Esophagus muscularis mucosa (tissue), 4 donors: Measurements from ENCODE around the gene ROBO2. TPM values are rescaled to one million over a fixed set of nuclear protein-coding genes. Genes with fewer than 3 reads are reported as not detected.

Experiments
- DNase-seq: peaks from one replicate; pipeline ENCODE4 v3.0.0-alpha.2; 2017; ENCODE audit errors: extremely low spot score
- H3K27ac ChIP-seq, 4 donors: fragments of 200-600 bp; sonication (generic); replicated peaks in 1 of 4; 1 replicate in 3 of 4; 2 replicates in 1 of 4; pipeline ENCODE4 v1.5.1; 2016 to 2019; ENCODE audit warnings: mild to moderate bottlenecking in 1 of 4
- H3K27me3 ChIP-seq, 4 donors: fragments of 200-600 bp; sonication (generic); one replicate each; pipeline versions ENCODE4 v1.5.1 to v1.6.0; 2016 to 2019
- H3K36me3 ChIP-seq, 4 donors: fragments of 200-600 bp; sonication (generic); one replicate each; pipeline ENCODE4 v1.5.1; 2016 to 2019
- H3K4me1 ChIP-seq, 4 donors: fragments of 200-600 bp; sonication (generic); one replicate each; pipeline ENCODE4 v1.5.1; 2016 to 2019
- H3K4me3 ChIP-seq, 4 donors: fragments of 200-600 bp; sonication (generic); 1 replicate in 2 of 4; 2 replicates in 2 of 4; pipeline ENCODE4 v1.5.1; 2016 to 2019; ENCODE audit warnings: mild to moderate bottlenecking in 4 of 4, moderate library complexity in 1 of 4
- H3K9me3 ChIP-seq, 4 donors: fragments of 200-600 bp; sonication (generic); 1 replicate in 3 of 4; 2 replicates in 1 of 4; pipeline ENCODE4 v1.5.1; 2016 to 2019
- CTCF ChIP-seq, 3 experiments: fragments of 200-600 bp in 2 of 3; fragments of 450-650 bp in 1 of 3; sonication (generic) in 2 of 3; IDR thresholded peaks; one replicate each; pipeline ENCODE4 v1.5.1; 2017 to 2019; ENCODE audit warnings: antibody characterized with exemption in 3 of 3, mild to moderate bottlenecking in 2 of 3, moderate library complexity in 1 of 3
- EP300 ChIP-seq: sonication (generic); formaldehyde crosslinking; IDR thresholded peaks from one replicate; pipeline ENCODE4 v1.6.1; 2017; ENCODE audit warnings: antibody characterized with exemption
- POLR2A ChIP-seq: fragments of 450-650 bp; IDR thresholded peaks from one replicate; pipeline ENCODE4 v1.6.1; 2017; ENCODE audit warnings: antibody characterized with exemption, moderate library complexity, mild to moderate bottlenecking, low read depth
- POLR2AphosphoS5 ChIP-seq, 2 donors: sonication (generic); formaldehyde crosslinking; IDR thresholded peaks; one replicate each; pipeline ENCODE4 v1.6.1; 2017; ENCODE audit warnings: antibody characterized with exemption in 2 of 2
- WGBS: methylation state at CpG from one replicate; pipeline ENCODE4 v1.1.5; 2018; 5-methylcytosine and 5-hydroxymethylcytosine counted together
- intact Hi-C: fragments of 100-400 bp; cut with DNase I; formaldehyde crosslinking; loops from one replicate; pipeline ENCODE4 v1.15.1; 2023
- total RNA-seq, 4 donors: library from RNA; depleted of rRNA; stranded (reverse); fragments of >200 nt; gene quantifications; one replicate each; pipeline versions ENCODE4 v1.1.0 to v1.2.1, GENCODE V29; 2016

The ROBO2 gene
- total RNA-seq, 4 donors from 2014 or later, result 0.83 to 2.1 (median 1.3) TPM

GRCh38 chr3:77342027-77342426, 302.1 kb downstream of the ROBO2 start:
- H3K27ac ChIP-seq, result no peak overlapping the region
- no peaks in the 10 kb centered on the region for H3K4me1 ChIP-seq
- intact Hi-C loops, result no loop called here
- H3K36me3 ChIP-seq, result no peaks in the 10 kb centered on the region
- no peaks in the 10 kb centered on the region for H3K27me3 ChIP-seq
- no peak for TF ChIP-seq POLR2A
- no peak for TF ChIP-seq CTCF (IDR thresholded peaks at IDR 0.05)
- TF ChIP-seq EP300, result no peak
- no peak for TF ChIP-seq POLR2AphosphoS5 (IDR thresholded peaks at IDR 0.05)
- no peak overlapping the region for H3K4me3 ChIP-seq
- 88% methylated on average over 6 of the region's 6 CpGs for WGBS
- DNase-seq, result no peak
- H3K9me3 ChIP-seq, result no peaks in the 10 kb centered on the region

GRCh38 chr3:77342688-77343087, 302.8 kb downstream of the ROBO2 start:
- H3K36me3 ChIP-seq, result no peaks in the 10 kb centered on the region

GRCh38 chr3:77345009-77345408, 305.1 kb downstream of the ROBO2 start:
- no peaks in the 10 kb centered on the region for H3K4me1 ChIP-seq
- WGBS, result 98% methylated on average over 2 of the region's 2 CpGs
- intact Hi-C loops, result no loop called here
- no peak overlapping the region for H3K4me3 ChIP-seq
- TF ChIP-seq POLR2A (no peak), EP300 (no peak), CTCF (IDR thresholded peaks at IDR 0.05) (no peak), POLR2AphosphoS5 (IDR thresholded peaks at IDR 0.05) (no peak)
- no peaks in the 10 kb centered on the region for H3K9me3 ChIP-seq
- H3K36me3 ChIP-seq, result no peaks in the 10 kb centered on the region
- no peak for DNase-seq
- no peak overlapping the region for H3K27ac ChIP-seq
- H3K27me3 ChIP-seq, result no peaks in the 10 kb centered on the region

More at GRCh38 chr3:77342688-77343087, 302.8 kb downstream of the ROBO2 start:
- WGBS, result 92% methylated on average over 5 of the region's 5 CpGs
- DNase-seq, result no peak
- no peak overlapping the region for H3K27ac ChIP-seq
- H3K4me3 ChIP-seq, result no peak overlapping the region
- H3K4me1 ChIP-seq, result no peaks in the 10 kb centered on the region
- intact Hi-C loops, result no loop called here
- H3K9me3 ChIP-seq, result no peaks in the 10 kb centered on the region
- TF ChIP-seq CTCF (IDR thresholded peaks at IDR 0.05), result no peak
- TF ChIP-seq POLR2A, result no peak
- no peak for TF ChIP-seq EP300
- no peak for TF ChIP-seq POLR2AphosphoS5 (IDR thresholded peaks at IDR 0.05)
- no peaks in the 10 kb centered on the region for H3K27me3 ChIP-seq

GRCh38 chr3:77348244-77348855, 308.5 kb downstream of the ROBO2 start:
- no peak overlapping the region for H3K27ac ChIP-seq
- no peaks in the 10 kb centered on the region for H3K36me3 ChIP-seq
- WGBS, result 71% methylated on average over 6 of the region's 6 CpGs
- DNase-seq, result no peak
- no peaks in the 10 kb centered on the region for H3K27me3 ChIP-seq
- H3K9me3 ChIP-seq, result no peaks in the 10 kb centered on the region
- TF ChIP-seq POLR2AphosphoS5 (IDR thresholded peaks at IDR 0.05) (no peak), POLR2A (no peak), EP300 (no peak), CTCF (IDR thresholded peaks at IDR 0.05) (no peak)
- no peak overlapping the region for H3K4me3 ChIP-seq
- no peaks in the 10 kb centered on the region for H3K4me1 ChIP-seq
- intact Hi-C loops, result no loop called here

DNA sequence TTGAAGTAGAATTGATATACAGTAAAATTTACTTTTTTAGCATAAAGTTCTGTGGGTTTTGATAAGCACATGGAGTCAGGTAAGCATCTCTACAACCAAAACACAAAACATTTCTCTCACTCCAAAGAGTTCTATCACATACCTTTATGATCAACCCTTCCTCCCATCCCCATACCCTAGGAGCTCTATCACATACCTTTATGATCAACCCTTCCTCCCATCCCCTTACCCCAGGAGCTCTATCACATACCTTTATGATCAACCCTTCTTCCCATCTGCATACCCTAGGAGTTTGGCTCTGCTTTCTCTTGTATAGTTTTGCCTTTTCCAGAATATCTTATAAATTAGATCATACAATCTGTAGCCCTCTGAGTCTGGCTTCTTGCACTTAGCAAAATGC, 315.1 kb downstream of the ROBO2 start:
- Histone ChIP-seq H3K4me3 (no peak overlapping the region), H3K27ac (no peak overlapping the region), H3K9me3 (no peaks in the 10 kb centered on the region), H3K27me3 (no peaks in the 10 kb centered on the region), H3K4me1 (no peaks in the 10 kb centered on the region), H3K36me3 (no peaks in the 10 kb centered on the region)
- no peak for DNase-seq
- TF ChIP-seq POLR2AphosphoS5 (IDR thresholded peaks at IDR 0.05), result no peak
- intact Hi-C loops, result no loop called here
